ENCODE measurements around the gene CCDC124.
"Not testable (repeated sequence)": the region's sequence is repeated elsewhere in the genome, so short reads cannot be mapped to it uniquely, and the experiment has no call there.

Gene CCDC124

GRCh38 chr19:17932485-17933338 is at the start of gene CCDC124:
CCDC124 (plus strand) TSS chr19:17933015; CDS start chr19:17936421, 3,406 bp downstream.
- DNase-seq, result no peak

- no peak for DNase-seq
These were observed 49.0 kb upstream of the CCDC124 start for GRCh38 chr19:17883627-17884410.

GRCh38 chr19:17886515-17886914 is 46.3 kb upstream of the CCDC124 start:
- DNase-seq, result no peak

- not testable (repeated sequence) for DNase-seq
These were observed 45.6 kb upstream of the CCDC124 start for GRCh38 chr19:17887221-17887620.

GRCh38 chr19:17888260-17888659 is 44.6 kb upstream of the CCDC124 start:
- DNase-seq, result no peak

GRCh38 chr19:17889609-17890214 is 43.1 kb upstream of the CCDC124 start:
- DNase-seq, result no peak

GRCh38 chr19:17893766-17894165 is 39.0 kb upstream of the CCDC124 start:
- DNase-seq, result no peak

- no peak for DNase-seq
These were observed 30.1 kb upstream of the CCDC124 start for GRCh38 chr19:17902701-17903100.

- DNase-seq, result no peak
These were observed 24.6 kb upstream of the CCDC124 start for GRCh38 chr19:17908244-17908643.

- DNase-seq, result no peak
These were observed 23.6 kb upstream of the CCDC124 start for GRCh38 chr19:17909003-17909732.

GRCh38 chr19:17910791-17911360 is 21.9 kb upstream of the CCDC124 start:
- no peak for DNase-seq

- no peak for DNase-seq
These were observed 16.7 kb upstream of the CCDC124 start for GRCh38 chr19:17915940-17916593.

- DNase-seq, result not testable (repeated sequence)
These were observed 14.7 kb upstream of the CCDC124 start for GRCh38 chr19:17918151-17918550.

- DNase-seq, result not testable (repeated sequence)
These were observed 13.7 kb upstream of the CCDC124 start for GRCh38 chr19:17919122-17919521.

- DNase-seq, result no peak
These were observed 12.3 kb upstream of the CCDC124 start for GRCh38 chr19:17920527-17920926.

- DNase-seq, result no peak
These were observed 10.7 kb upstream of the CCDC124 start for GRCh38 chr19:17922138-17922537.

- no peak for DNase-seq
These were observed 6.8 kb upstream of the CCDC124 start for GRCh38 chr19:17926044-17926443.

GRCh38 chr19:17929056-17929455 is 3.8 kb upstream of the CCDC124 start:
- no peak for DNase-seq

- no peak for DNase-seq
These were observed 1.2 kb upstream of the CCDC124 start for GRCh38 chr19:17931532-17932191.

GRCh38 chr19:17933414-17934129 is 757 bp downstream of the CCDC124 start:
- no peak for DNase-seq

- no peak for DNase-seq
These were observed 3.6 kb downstream of the CCDC124 start for GRCh38 chr19:17936379-17936778.
